Keratinocyte (primary cell): ENCODE data around the gene IFI30. TPM values are rescaled to one million over a fixed set of nuclear protein-coding genes. Genes with fewer than 3 reads are reported as not detected.
A peak's percentile ranks its signal among the peaks of the same experiment; 100 is the strongest.

Experiments
- DNase-seq: peaks from one replicate; pipeline ENCODE4 v3.0.0-alpha.2; 2011; ENCODE audit warnings: low read depth, missing footprints, low spot score
- FAIRE-seq: peaks from 2 replicates; lab custom pipeline; 2011; peaks lifted over from hg19 to GRCh38; lab: Jason Lieb, UNC
- H2AFZ ChIP-seq: 2 replicates; pipeline ENCODE4 v1.6.0; 2012; ENCODE audit warnings: low read length, control low read depth, inconsistent platforms; ENCODE audit not compliant: control insufficient read depth
- H3K27ac ChIP-seq: 2 replicates; pipeline ENCODE4 v1.5.1; 2011; ENCODE audit warnings: low read length; ENCODE audit not compliant: control insufficient read depth, insufficient read depth
- H3K27me3 ChIP-seq: 3 replicates; pipeline ENCODE4 v1.6.0; 2011; ENCODE audit warnings: low read length; ENCODE audit not compliant: control insufficient read depth, insufficient read depth; ENCODE audit errors: extremely low read depth
- H3K36me3 ChIP-seq, 2 experiments: 2 replicates in 1 of 2; 3 replicates in 1 of 2; pipeline ENCODE4 v1.5.1; 2011; ENCODE audit warnings: low read length in 2 of 2, mild to moderate bottlenecking in 1 of 2; ENCODE audit not compliant: control insufficient read depth in 2 of 2, insufficient read depth in 2 of 2; ENCODE audit errors: extremely low read depth in 1 of 2
- H3K4me1 ChIP-seq: 3 replicates; pipeline ENCODE4 v1.5.1; 2011; ENCODE audit warnings: low read length; ENCODE audit not compliant: control insufficient read depth, insufficient read depth; ENCODE audit errors: extremely low read depth
- H3K4me2 ChIP-seq: 3 replicates; pipeline ENCODE4 v1.6.0; 2011; ENCODE audit warnings: low read depth, low read length; ENCODE audit not compliant: control insufficient read depth, insufficient read depth; ENCODE audit errors: extremely low read depth
- H3K4me3 ChIP-seq, 3 experiments: fragments of 200-600 bp in 1 of 3; sonication (generic) in 1 of 3; 2 replicates in 2 of 3; 3 replicates in 1 of 3; pipeline ENCODE4 v1.5.1; 2011 to 2016; ENCODE audit warnings: low read length in 3 of 3, mild to moderate bottlenecking in 3 of 3, control low read depth in 2 of 3, inconsistent platforms in 1 of 3, low read depth in 1 of 3, mixed read lengths in 1 of 3, mixed run types in 1 of 3, moderate library complexity in 1 of 3; ENCODE audit not compliant: control insufficient read depth in 2 of 3, insufficient read depth in 2 of 3; ENCODE audit errors: extremely low read depth in 1 of 3
- H3K79me2 ChIP-seq: 2 replicates; pipeline ENCODE4 v1.6.0; 2012; ENCODE audit warnings: low read length; ENCODE audit not compliant: control insufficient read depth, insufficient read depth
- H3K9ac ChIP-seq: 3 replicates; pipeline ENCODE4 v1.6.0; 2011; ENCODE audit warnings: low read length; ENCODE audit not compliant: control insufficient read depth, insufficient read depth; ENCODE audit errors: extremely low read depth
- H3K9me1 ChIP-seq: 3 replicates; pipeline ENCODE4 v1.6.0; 2011; ENCODE audit warnings: low read length; ENCODE audit not compliant: control insufficient read depth, insufficient read depth; ENCODE audit errors: extremely low read depth
- H3K9me3 ChIP-seq: 2 replicates; pipeline ENCODE4 v1.5.1; 2012; ENCODE audit warnings: low read depth, low read length; ENCODE audit not compliant: control insufficient read depth
- H4K20me1 ChIP-seq: 3 replicates; pipeline ENCODE4 v1.6.0; 2011; ENCODE audit warnings: low read length; ENCODE audit not compliant: control insufficient read depth, insufficient read depth; ENCODE audit errors: extremely low read depth
- EZH2 ChIP-seq: IDR thresholded peaks from one replicate; pipeline ENCODE4 v1.6.1; 2012; ENCODE audit warnings: inconsistent platforms, mild to moderate bottlenecking, low read length, moderate library complexity
- dilution Hi-C: fragments of 300-500 bp; cut with MboI; formaldehyde crosslinking; loops from one replicate; pipeline ENCODE4 v1.7.0; 2020; ENCODE audit warnings: low sequenced_read_pairs; ENCODE audit not compliant: extremely low pct_ligation_motif_present
- polyA plus RNA-seq, 5 experiments: library from polyadenylated mRNA; depleted of rRNA in 3 of 5; stranded (reverse) in 3 of 5; stranded (forward) in 1 of 5; unstranded in 1 of 5; fragments of >200 nt; gene quantifications; 1 replicate in 1 of 5; 2 replicates in 3 of 5; 3 replicates in 1 of 5; pipeline versions ENCODE4 v1.2.1 to v1.2.3, GENCODE V29; 2011 to 2012; ENCODE audit warnings: missing spikeins in 2 of 5, low read depth in 1 of 5, low replicate concordance in 1 of 5
- TF ChIP-seq, protein P1 (sequence below), 3 experiments: IDR thresholded peaks in 1 of 3; conservative IDR thresholded peaks in 1 of 3; optimal IDR thresholded peaks in 1 of 3; 2 replicates in 2 of 3; 3 replicates in 1 of 3; pipeline versions ENCODE3 to v1.5.1; 2011; ENCODE audit warnings: low read length in 3 of 3, mild to moderate bottlenecking in 3 of 3, moderate library complexity in 2 of 3, control low read depth in 1 of 3, inconsistent platforms in 1 of 3; ENCODE audit not compliant: insufficient read depth in 2 of 3; ENCODE audit errors: extremely low read depth in 1 of 3

Gene IFI30
- polyA plus RNA-seq, 1 donor (not counting 4 experiments of a cell fraction or from before 2014, with no cell fraction given), result 31.3 TPM

GRCh38 chr19:18223860-18224524, 50.4 kb downstream of the IFI30 start:
- H3K4me3 ChIP-seq, result peak overlapping the region in 2 of 3 experiments; percentile 12 to 46
- no peak overlapping the region for H3K27ac ChIP-seq
- H3K4me2 ChIP-seq, result peak overlapping the region; percentile 74
- H3K9me3 ChIP-seq, result no peaks in the 10 kb centered on the region
- no peaks in the 10 kb centered on the region for H4K20me1 ChIP-seq
- H3K9me1 ChIP-seq, result no peaks in the 10 kb centered on the region
- TF ChIP-seq, protein P1, sequence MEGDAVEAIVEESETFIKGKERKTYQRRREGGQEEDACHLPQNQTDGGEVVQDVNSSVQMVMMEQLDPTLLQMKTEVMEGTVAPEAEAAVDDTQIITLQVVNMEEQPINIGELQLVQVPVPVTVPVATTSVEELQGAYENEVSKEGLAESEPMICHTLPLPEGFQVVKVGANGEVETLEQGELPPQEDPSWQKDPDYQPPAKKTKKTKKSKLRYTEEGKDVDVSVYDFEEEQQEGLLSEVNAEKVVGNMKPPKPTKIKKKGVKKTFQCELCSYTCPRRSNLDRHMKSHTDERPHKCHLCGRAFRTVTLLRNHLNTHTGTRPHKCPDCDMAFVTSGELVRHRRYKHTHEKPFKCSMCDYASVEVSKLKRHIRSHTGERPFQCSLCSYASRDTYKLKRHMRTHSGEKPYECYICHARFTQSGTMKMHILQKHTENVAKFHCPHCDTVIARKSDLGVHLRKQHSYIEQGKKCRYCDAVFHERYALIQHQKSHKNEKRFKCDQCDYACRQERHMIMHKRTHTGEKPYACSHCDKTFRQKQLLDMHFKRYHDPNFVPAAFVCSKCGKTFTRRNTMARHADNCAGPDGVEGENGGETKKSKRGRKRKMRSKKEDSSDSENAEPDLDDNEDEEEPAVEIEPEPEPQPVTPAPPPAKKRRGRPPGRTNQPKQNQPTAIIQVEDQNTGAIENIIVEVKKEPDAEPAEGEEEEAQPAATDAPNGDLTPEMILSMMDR (optimal IDR thresholded peaks at IDR 0.05 in 1 of 3, IDR thresholded peaks at IDR 0.05 in 1 of 3, conservative IDR thresholded peaks at IDR 0.05 in 1 of 3; ENCODE audit: extremely low read depth in 1 of 3, insufficient read depth in 2 of 3, low read length in 3 of 3), result no peak
- no peak for TF ChIP-seq EZH2
- H3K79me2 ChIP-seq, result no peaks in the 10 kb centered on the region
- peak overlapping the region; percentile 62 for H2AFZ ChIP-seq
- FAIRE-seq (no peak), DNase-seq (no peak)
- no peak overlapping the region for H3K9ac ChIP-seq
- H3K36me3 ChIP-seq, result no peaks in the 10 kb centered on the region
- H3K4me1 ChIP-seq, result peaks cover 7% of the 10 kb centered on the region
- dilution Hi-C loops, result no loop called here
- peaks cover 31% of the 10 kb centered on the region for H3K27me3 ChIP-seq

DNA sequence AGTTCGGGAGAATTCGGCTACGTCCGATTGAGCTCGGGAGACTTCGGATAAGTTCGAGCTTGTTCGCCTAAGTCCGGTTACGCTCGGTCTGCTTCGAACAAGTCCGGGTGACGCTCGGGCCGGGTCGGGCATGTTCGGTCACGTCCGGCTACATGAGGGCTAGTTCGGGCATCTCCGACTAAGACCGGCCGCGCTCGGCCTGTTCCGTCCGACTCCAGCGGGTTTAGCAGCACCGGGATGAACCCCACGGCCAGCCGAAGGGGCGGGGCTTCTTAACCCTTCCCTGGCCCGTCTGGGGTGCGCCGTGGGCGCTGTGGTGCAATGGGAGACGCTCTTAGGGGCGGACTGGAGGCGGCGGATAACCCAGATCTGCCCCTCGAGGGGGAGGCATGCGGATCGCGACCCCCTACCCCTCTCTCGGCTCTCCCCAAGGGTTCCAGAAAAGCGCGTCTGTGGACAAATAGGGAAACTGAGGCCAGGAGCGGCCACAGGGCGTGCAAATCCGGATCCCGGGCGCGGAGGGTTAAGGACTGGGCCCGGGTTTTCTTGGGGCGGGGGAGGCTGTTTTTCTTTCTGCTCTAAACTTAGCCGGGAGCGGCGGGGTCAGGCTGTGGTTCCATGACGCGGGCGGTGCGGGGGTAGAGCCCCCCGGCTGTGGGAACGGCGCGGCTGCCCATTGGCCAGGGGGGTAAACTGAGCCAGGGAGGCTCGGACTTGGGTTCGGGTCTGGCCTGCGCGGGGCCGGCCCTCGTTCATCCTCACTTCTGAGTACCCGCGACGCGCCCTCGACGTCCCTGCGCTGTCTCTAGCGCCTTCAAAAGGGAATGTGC, 51.1 kb downstream of the IFI30 start:
- H3K36me3 ChIP-seq, result no peaks in the 10 kb centered on the region
- H3K4me2 ChIP-seq, result peak overlapping the region; percentile 74
- H3K27me3 ChIP-seq, result peaks cover 31% of the 10 kb centered on the region
- TF ChIP-seq, protein P1 (optimal IDR thresholded peaks at IDR 0.05 in 1 of 3, IDR thresholded peaks at IDR 0.05 in 1 of 3, conservative IDR thresholded peaks at IDR 0.05 in 1 of 3; ENCODE audit: extremely low read depth in 1 of 3, insufficient read depth in 2 of 3, low read length in 3 of 3), result peak in 1 of 3 experiments; percentile 16
- no peak for TF ChIP-seq EZH2
- FAIRE-seq (peak; percentile 94), DNase-seq (peak; percentile 97)
- peaks cover 7% of the 10 kb centered on the region for H3K4me1 ChIP-seq
- dilution Hi-C loops, result no loop called here
- no peaks in the 10 kb centered on the region for H3K9me3 ChIP-seq
- no peaks in the 10 kb centered on the region for H3K9me1 ChIP-seq
- peak overlapping the region in 2 of 3 experiments; percentile 12 to 49 for H3K4me3 ChIP-seq
- H4K20me1 ChIP-seq, result no peaks in the 10 kb centered on the region
- H3K27ac ChIP-seq, result no peak overlapping the region
- peak overlapping the region; percentile 33 for H3K9ac ChIP-seq
- peak overlapping the region; percentile 51 for H2AFZ ChIP-seq
- no peaks in the 10 kb centered on the region for H3K79me2 ChIP-seq
